GM18861 (cell line): Measurements from ENCODE around the gene PDLIM5.

Experiments
- ATAC-seq: cut with Tn5 transposase; IDR thresholded peaks from one replicate; pipeline ENCODE4 v1.9.1; 2021; ENCODE audit not compliant: unreplicated experiment

Gene PDLIM5

GRCh38 chr4:94525993-94526728 lies 74.4 kb downstream of the PDLIM5 start:
- ATAC-seq, result peak; percentile 64

- ATAC-seq, result no peak
Measured at GRCh38 chr4:94527556-94528233, 76.0 kb downstream of the PDLIM5 start.

GRCh38 chr4:94528792-94529451 lies 77.2 kb downstream of the PDLIM5 start:
- ATAC-seq, result no peak

GRCh38 chr4:94530073-94530472 lies 78.3 kb downstream of the PDLIM5 start:
- ATAC-seq, result no peak

GRCh38 chr4:94531991-94532789 lies 80.4 kb downstream of the PDLIM5 start:
- ATAC-seq, result no peak

GRCh38 chr4:94533405-94534223 lies 81.9 kb downstream of the PDLIM5 start:
- no peak for ATAC-seq

GRCh38 chr4:94534401-94535312 lies 82.9 kb downstream of the PDLIM5 start:
- peak; percentile 92 for ATAC-seq

GRCh38 chr4:94536049-94536448 lies 84.3 kb downstream of the PDLIM5 start:
- no peak for ATAC-seq

GRCh38 chr4:94536649-94537469 lies 85.1 kb downstream of the PDLIM5 start:
- ATAC-seq, result no peak

- ATAC-seq, result no peak
Measured at GRCh38 chr4:94537921-94538628, 86.3 kb downstream of the PDLIM5 start.

- ATAC-seq, result no peak
Measured at GRCh38 chr4:94540476-94540875, 88.7 kb downstream of the PDLIM5 start.

- no peak for ATAC-seq
Measured at GRCh38 chr4:94544811-94545210, 93.1 kb downstream of the PDLIM5 start.

- ATAC-seq, result no peak
Measured at GRCh38 chr4:94545296-94545695, 93.6 kb downstream of the PDLIM5 start.

- no peak for ATAC-seq
Measured at GRCh38 chr4:94546949-94547348, 95.2 kb downstream of the PDLIM5 start.

GRCh38 chr4:94548571-94548970 lies 96.8 kb downstream of the PDLIM5 start:
- no peak for ATAC-seq

- ATAC-seq, result no peak
Measured at GRCh38 chr4:94550352-94550751, 98.6 kb downstream of the PDLIM5 start.

GRCh38 chr4:94550851-94551250 lies 99.1 kb downstream of the PDLIM5 start:
- no peak for ATAC-seq
